Effector memory CD4-positive, alpha-beta T cell (primary cell): ENCODE results near the gene RBSN.

Source experiments
- DNase-seq, 3 donors: peaks; one replicate each; pipeline ENCODE4 v3.0.0-alpha.2; 2020
- H3K27ac ChIP-seq: 2 replicates; pipeline ENCODE4 v1.7.0; 2013; ENCODE audit warnings: mild to moderate bottlenecking, low read length, moderate library complexity; ENCODE audit not compliant: insufficient read depth, poor library complexity, severe bottlenecking
- H3K27me3 ChIP-seq: replicated peaks from 2 replicates; pipeline ENCODE4 v1.7.0; 2013; ENCODE audit warnings: mild to moderate bottlenecking, low read length; ENCODE audit not compliant: insufficient read depth, control insufficient read depth, poor library complexity, severe bottlenecking
- H3K36me3 ChIP-seq: 2 replicates; pipeline ENCODE4 v1.7.0; 2013; ENCODE audit warnings: mild to moderate bottlenecking, low read length, moderate library complexity; ENCODE audit not compliant: control insufficient read depth, insufficient read depth
- H3K4me1 ChIP-seq: 2 replicates; pipeline ENCODE4 v1.7.0; 2013; ENCODE audit warnings: low read length, mild to moderate bottlenecking; ENCODE audit not compliant: control insufficient read depth, insufficient read depth, poor library complexity, severe bottlenecking
- H3K4me3 ChIP-seq: 2 replicates; pipeline ENCODE4 v1.7.0; 2013; ENCODE audit warnings: low read length, low read depth, mild to moderate bottlenecking; ENCODE audit not compliant: insufficient read depth, poor library complexity, severe bottlenecking
- H3K9me3 ChIP-seq: 2 replicates; pipeline ENCODE4 v1.7.0; 2013; ENCODE audit warnings: mild to moderate bottlenecking, low read length, moderate library complexity; ENCODE audit not compliant: control insufficient read depth

RBSN gene

DNA sequence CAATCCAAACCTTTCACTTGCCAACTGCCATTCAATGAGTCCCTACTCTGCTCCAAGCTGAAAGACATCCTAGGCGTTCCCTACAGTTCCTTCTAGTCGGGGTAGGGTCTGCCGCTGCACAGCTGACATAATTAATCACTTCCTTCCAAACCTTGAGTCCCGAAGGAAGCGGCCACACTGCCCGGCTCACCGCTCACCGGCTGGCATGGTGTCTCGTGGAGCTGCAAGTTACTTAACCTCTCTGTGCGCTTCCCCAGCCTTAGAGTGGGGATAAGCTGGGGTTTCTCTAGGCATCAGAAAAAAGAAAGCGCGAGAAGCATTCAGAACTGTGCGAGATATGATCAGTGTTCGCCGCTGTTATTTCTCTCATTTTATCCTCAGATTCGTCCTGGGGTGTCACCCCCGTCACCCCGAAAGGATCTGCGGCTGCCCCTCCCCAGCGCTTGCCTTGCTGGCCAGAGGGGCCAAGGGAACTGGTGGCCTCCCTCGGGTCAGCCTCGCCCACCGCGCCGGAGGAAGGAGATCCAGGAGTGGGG lies 34.6 kb downstream of the RBSN start:
- H3K9me3 ChIP-seq = no peaks in the 10 kb centered on the region
- H3K27ac ChIP-seq = peak overlapping the region; percentile 73
- DNase-seq = no peak
- no peaks in the 10 kb centered on the region for H3K27me3 ChIP-seq
- peak overlapping the region; percentile 84 for H3K4me3 ChIP-seq
- peaks cover 11% of the 10 kb centered on the region for H3K4me1 ChIP-seq
- no peaks in the 10 kb centered on the region for H3K36me3 ChIP-seq

DNA sequence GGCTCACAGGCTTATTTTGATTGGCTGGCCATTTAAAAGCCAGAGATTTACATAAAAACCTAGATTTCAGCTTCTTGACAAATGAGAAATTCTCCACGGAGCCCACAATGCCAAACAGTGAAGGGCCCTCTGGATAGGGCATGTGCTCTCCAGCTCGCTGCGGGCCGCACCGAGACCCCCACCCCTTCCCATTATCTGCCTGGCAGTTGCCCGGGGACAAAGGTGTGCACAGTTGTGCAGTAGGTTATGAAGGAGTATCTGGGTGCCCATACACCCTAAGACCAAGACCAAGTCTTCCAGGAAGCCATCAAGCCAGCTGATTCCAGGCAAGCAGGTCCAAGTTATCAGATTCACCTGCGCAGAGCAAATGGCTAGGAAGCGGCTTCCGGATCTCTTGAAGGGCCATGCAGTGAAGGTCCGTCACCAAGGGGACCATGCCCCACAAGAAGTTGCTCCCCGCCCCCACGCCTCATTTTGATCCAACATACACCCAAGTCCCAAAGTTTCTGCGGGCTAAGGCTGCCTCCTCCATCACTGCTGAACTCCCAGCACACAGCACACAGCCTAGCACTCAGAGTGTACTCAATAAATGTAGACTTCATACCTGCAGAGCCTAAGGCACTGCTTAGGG lies 35.2 kb downstream of the RBSN start:
- peak overlapping the region; percentile 84 for H3K4me3 ChIP-seq
- no peak for DNase-seq
- no peaks in the 10 kb centered on the region for H3K36me3 ChIP-seq
- no peak overlapping the region for H3K27ac ChIP-seq
- H3K27me3 ChIP-seq = no peaks in the 10 kb centered on the region
- no peaks in the 10 kb centered on the region for H3K9me3 ChIP-seq
- H3K4me1 ChIP-seq = peaks cover 11% of the 10 kb centered on the region

DNA sequence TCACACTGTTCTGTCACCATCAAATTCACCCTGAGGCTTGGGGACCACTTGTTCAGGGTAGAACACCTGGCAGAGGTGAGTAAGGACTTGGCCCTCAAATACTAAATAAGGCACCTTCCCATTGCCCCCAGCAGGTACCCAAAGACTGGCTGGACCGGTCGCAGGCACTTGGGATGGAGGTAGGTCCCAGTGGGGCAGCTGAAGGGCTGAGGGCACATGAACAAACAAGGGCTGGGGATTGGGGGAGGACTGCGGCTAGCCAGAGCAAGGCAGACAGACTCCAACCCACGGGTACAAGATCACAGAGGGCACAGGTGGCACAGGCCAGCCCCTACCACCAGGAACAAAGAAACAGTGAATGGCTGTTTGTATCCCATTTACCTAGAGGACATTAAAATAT lies 35.7 kb downstream of the RBSN start:
- H3K27me3 ChIP-seq = no peaks in the 10 kb centered on the region
- H3K27ac ChIP-seq = no peak overlapping the region
- no peaks in the 10 kb centered on the region for H3K9me3 ChIP-seq
- peaks cover 11% of the 10 kb centered on the region for H3K4me1 ChIP-seq
- H3K36me3 ChIP-seq = no peaks in the 10 kb centered on the region
- no peak overlapping the region for H3K4me3 ChIP-seq
- no peak for DNase-seq

DNA sequence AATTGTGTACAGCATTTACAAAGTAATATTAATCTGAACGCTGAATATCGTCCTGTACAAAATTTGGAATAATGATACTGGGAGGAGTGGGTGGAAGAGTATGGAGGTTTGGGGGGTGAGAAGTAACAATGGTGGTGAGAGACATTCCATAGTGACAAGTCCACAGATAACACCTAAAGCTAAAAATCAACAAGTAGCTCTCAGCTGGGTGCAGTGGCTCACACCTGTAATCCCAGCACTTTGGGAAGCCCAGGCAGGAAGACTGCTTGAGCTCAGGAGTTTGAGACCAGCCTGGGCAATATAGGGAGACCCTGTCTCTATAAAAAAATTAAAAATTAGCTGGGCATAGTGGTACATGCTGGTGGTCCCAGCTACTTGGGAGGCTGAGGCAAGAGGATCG lies 38.9 kb downstream of the RBSN start:
- Histone ChIP-seq H3K36me3 (peaks cover 5% of the 10 kb centered on the region), H3K4me3 (no peak overlapping the region), H3K9me3 (no peaks in the 10 kb centered on the region), H3K27ac (no peak overlapping the region), H3K27me3 (no peaks in the 10 kb centered on the region), H3K4me1 (peaks cover 11% of the 10 kb centered on the region)
- no peak for DNase-seq

DNA sequence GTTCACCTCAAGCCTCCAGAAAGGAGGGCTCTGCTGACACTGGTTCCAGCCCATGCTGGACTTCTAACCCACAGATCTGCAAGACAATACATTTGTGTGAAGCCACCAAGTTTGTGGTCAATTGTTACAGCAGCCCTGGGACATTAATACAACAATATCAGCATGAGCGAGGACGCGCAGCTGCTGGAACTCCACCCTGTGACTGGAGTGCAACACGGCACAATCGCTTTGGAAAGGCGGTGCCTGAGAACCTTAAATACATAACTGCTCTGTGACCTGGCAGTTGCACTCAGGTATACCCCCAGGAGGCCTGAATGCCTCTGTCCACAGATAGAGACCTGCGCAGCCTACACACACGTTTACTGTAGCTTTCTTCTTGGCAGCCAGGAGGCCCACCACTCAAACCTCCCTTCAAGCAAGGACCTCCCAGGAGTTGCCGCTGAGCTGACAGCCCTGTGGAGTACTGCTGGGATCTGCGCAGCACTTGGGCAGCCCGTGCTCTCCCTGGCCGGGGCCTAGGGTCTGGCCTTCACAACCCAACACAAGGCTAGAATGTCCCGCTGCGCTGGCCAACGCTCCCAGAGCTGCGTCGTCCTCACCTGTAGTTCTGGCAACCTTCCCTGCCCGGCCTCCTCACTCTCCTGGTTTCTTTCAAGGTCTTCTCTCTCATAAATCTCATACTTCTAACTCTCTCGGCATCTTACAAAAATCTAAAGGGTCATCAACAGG lies 42.1 kb downstream of the RBSN start:
- Histone ChIP-seq H3K27me3 (no peaks in the 10 kb centered on the region), H3K4me1 (no peaks in the 10 kb centered on the region), H3K4me3 (no peak overlapping the region), H3K36me3 (peaks cover 12% of the 10 kb centered on the region), H3K27ac (no peak overlapping the region), H3K9me3 (no peaks in the 10 kb centered on the region)
- DNase-seq = no peak

DNA sequence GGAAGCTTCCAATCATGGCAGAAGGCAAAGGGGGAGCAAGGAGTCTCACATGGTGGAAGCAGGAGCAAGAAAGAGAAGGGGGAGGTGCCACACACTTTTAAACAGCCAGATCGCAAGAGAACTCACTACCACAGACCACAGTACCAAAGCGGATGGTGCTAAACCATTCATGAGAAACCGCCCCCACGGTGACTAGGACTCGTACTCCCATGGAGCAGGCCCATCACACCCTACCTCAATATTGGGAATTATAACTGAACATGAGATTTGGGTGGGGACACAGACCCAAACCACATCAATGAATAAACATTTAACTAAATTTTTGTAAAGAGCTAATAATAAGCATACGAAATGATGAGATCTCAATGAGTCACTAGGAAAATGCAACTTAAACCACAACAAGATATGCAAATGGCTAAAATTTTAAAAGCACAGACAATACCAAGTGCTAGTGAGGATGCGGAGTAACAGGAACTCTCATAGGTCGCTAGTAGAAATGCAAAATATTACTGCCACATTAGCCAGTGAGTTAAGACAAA lies 43.9 kb downstream of the RBSN start:
- H3K4me3 ChIP-seq = no peak overlapping the region
- no peaks in the 10 kb centered on the region for H3K9me3 ChIP-seq
- peaks cover 17% of the 10 kb centered on the region for H3K36me3 ChIP-seq
- peak; percentile 9 to 24 (median 17) for DNase-seq
- H3K27me3 ChIP-seq = no peaks in the 10 kb centered on the region
- H3K27ac ChIP-seq = no peak overlapping the region
- H3K4me1 ChIP-seq = no peaks in the 10 kb centered on the region

DNA sequence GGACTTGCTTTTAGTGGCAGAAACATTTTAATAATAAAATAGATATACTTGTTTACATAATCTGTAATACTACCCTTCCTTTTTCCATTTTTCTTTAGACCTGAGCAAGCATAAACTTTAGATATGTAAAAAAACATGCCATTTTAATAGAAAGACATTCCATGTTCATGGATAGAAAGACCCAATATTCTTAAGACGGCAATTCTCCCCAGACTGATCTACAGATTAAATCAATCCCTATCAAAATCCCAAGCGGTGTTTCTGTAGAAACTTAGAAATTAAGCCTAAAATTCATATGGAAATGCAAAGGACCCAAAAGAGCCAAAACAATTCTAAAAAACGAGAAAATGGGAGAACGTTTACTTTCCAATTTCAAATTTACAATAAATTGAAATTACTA lies 45.4 kb downstream of the RBSN start:
- Histone ChIP-seq H3K27ac (no peak overlapping the region), H3K36me3 (peaks cover 25% of the 10 kb centered on the region), H3K4me1 (no peaks in the 10 kb centered on the region), H3K4me3 (no peak overlapping the region), H3K27me3 (no peaks in the 10 kb centered on the region), H3K9me3 (no peaks in the 10 kb centered on the region)
- no peak for DNase-seq

DNA sequence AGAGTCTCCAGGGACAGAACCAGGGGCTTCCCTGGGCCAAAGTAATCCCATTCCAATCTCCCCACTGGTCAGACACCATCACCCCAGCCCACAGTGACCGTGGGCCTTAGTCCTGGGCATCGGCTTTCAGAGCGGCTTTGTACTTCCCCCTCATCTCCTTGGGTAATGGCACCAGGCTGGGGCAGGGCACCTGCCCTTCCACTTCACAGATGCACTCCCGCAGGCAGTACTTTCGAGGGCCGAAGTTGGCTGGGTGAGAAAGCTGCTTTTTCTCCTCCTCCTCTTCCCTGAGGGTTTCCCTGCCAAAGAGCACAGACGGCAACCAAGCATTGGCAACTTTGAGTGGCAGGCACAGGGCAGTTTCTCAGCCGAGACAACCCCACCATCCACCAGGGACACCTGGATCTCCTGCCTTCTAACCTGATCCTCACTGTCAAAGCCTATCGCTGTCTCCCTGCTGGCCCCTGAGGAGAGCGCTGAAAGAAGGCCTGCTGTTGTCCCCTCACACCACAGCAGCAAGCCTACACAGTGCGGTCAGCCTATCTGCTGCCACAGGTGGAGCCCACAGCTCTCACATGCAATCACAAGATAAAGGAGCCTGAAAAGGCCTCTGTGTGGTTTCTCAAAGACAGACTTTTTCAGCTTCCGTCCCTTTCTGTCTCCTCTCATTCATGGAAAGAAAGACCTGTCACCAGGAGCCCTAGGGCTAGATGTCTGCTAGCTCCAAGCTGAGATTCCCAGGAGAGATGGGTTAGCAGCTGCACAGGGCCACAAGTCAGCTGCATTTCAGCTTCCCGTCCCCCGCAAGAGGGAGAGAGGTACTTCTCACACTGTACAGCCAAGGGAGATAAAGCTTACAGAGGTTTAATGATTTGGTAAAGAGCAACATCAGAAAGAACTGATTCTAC lies 46.4 kb downstream of the RBSN start:
- no peaks in the 10 kb centered on the region for H3K9me3 ChIP-seq
- H3K4me3 ChIP-seq = no peak overlapping the region
- no peak overlapping the region for H3K27ac ChIP-seq
- no peaks in the 10 kb centered on the region for H3K4me1 ChIP-seq
- H3K27me3 ChIP-seq = no peaks in the 10 kb centered on the region
- H3K36me3 ChIP-seq = peaks cover 25% of the 10 kb centered on the region
- no peak for DNase-seq

DNA sequence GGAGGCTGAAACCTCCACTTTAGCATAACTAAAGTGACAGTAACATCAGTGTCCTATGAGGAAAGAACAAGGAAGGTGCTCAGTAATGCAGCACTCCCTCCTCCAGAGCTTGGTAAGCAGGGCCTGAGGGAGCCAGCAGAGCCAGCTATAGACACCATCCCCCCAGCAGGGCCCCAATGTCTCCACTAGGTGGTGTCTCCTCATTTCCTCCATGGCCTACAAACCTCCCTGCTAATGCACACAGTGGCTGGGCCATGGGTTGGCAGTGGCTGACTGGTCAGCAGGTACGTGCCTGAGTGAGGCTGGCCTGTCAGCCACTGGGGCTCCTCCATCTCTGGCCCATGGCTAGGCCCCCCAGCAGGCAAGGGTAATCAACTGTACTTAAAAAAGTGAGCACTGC lies 47.4 kb downstream of the RBSN start:
- Histone ChIP-seq H3K27ac (no peak overlapping the region), H3K4me1 (no peaks in the 10 kb centered on the region), H3K27me3 (no peaks in the 10 kb centered on the region), H3K9me3 (no peaks in the 10 kb centered on the region), H3K36me3 (peaks cover 32% of the 10 kb centered on the region), H3K4me3 (no peak overlapping the region)
- DNase-seq = no peak
